Diencephalon (tissue), 1 donor: ENCODE data around the gene PKN2. TPM values are rescaled to one million over a fixed set of nuclear protein-coding genes. Genes with fewer than 3 reads are reported as not detected.

Source experiments
- small RNA-seq: library from RNA; depleted of rRNA; stranded (forward); fragments of <200 nt; gene quantifications from one replicate; pipeline ENCODE3, GENCODE V24; 2014
- total RNA-seq: library from RNA; depleted of rRNA; stranded (reverse); fragments of >200 nt; gene quantifications from one replicate; pipeline ENCODE4 v1.2.3, GENCODE V29; 2014

Gene PKN2
- 63.2 TPM for total RNA-seq

DNA sequence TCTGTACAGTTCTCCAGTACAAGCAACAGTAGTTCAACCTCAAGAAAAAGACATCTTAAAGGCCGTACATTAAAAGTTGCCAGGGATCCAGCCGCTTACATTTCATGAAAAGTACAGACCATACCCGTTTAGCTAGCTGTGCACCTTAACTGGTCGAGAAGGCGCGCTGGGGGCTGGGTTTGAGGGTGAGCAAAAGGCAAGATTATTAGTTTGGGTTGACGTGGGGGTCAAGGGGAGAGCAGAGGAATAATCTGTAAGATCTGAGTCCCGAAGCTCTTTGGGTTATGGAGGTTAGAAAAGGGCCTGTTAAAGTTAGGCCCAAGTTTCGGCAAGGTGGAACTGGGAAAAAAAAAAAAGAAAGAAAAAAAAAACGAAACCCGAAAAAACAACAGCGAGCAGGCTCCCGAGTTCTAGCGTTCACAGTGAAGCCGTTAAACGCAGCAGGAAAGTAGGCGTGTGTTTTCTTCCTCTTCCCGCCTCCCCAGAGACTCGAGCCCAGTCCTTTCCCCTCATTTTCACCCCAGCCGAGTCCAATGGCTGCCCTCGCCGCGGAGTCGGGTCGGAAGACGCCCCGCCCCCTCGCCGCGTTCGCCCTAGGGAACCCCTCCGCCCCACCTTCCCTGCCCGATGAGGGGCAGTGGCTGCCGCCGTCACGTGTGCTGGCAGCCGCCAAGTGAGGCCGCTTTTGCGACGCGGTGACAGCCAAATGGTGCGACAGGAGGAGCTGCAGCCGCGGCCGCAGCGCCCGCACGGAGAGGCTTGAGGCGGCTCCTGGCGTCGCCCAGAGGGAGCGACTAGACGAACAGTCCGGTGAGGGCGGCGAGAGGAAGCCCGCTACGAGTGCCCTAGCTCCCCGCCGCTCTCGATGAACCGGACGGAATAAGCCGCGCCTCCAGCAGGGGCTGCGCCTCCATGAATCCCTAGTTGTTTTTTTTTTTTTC, at the start of gene PKN2:
Gene PKN2, plus strand, starts transcription at position 733 of the 941 bp plus-strand sequence. CDS start 308 bp downstream, outside the sequence.

Small RNA genes within 50 kb of the gene (small RNA-seq; reads per million reads assigned to genes)
- not detected for gene RNU6-125P

Other genes with a start within 250 kb of the PKN2 start
- 52.4 TPM for gene GTF2B, start 207.3 kb downstream of the PKN2 start, total RNA-seq